HepG2 (cell line): ENCODE measurements around the gene GPX1. TPM values are rescaled to one million over a fixed set of nuclear protein-coding genes. Genes with fewer than 3 reads are reported as not detected.

Experiments
- FOXK1 ChIP-seq: sonication (generic); formaldehyde crosslinking; IDR thresholded peaks from 2 replicates; pipeline ENCODE4 v1.4.0; 2020; ENCODE audit warnings: low read depth, missing genetic modification reagents, borderline replicate concordance
- HMG20A ChIP-seq: IDR thresholded peaks from 2 replicates; pipeline ENCODE4 v1.6.1; 2016; ENCODE audit warnings: borderline replicate concordance
- NFKBIZ ChIP-seq: IDR thresholded peaks from 2 replicates; pipeline ENCODE4 v1.6.1; 2018; ENCODE audit warnings: missing genetic modification reagents, missing compliant biosample characterization
- NR2F2 ChIP-seq: IDR thresholded peaks from 2 replicates; pipeline ENCODE4 v1.6.1; 2012; ENCODE audit warnings: low read depth, inconsistent platforms, borderline replicate concordance
- PLRG1 ChIP-seq: fragments of 450-650 bp; conservative IDR thresholded peaks from 2 replicates; pipeline ENCODE4 v1.6.1; 2016
- RBM22 ChIP-seq: fragments of 200-400 bp; formaldehyde crosslinking; optimal IDR thresholded peaks from 2 replicates; pipeline ENCODE3; 2017; ENCODE audit warnings: mild to moderate bottlenecking, low read length, moderate library complexity
- SMARCE1 ChIP-seq: fragments of 450-650 bp; IDR thresholded peaks from 2 replicates; pipeline ENCODE4 v1.6.1; 2017; ENCODE audit warnings: borderline replicate concordance
- SRY ChIP-seq: sonication (generic); formaldehyde crosslinking; IDR thresholded peaks from 2 replicates; pipeline ENCODE4 v1.8.0; 2022; ENCODE audit warnings: mild to moderate bottlenecking, missing genetic modification reagents
- STAT5B ChIP-seq: sonication (generic); formaldehyde crosslinking; IDR thresholded peaks from 2 replicates; pipeline ENCODE4 v1.4.0; 2020; ENCODE audit warnings: missing genetic modification reagents
- TARDBP ChIP-seq: sonication (generic); formaldehyde crosslinking; IDR thresholded peaks from 2 replicates; pipeline ENCODE4 v1.8.0; 2022; ENCODE audit warnings: mild to moderate bottlenecking, missing genetic modification reagents
- ZFP36 ChIP-seq: fragments of 150-350 bp; IDR thresholded peaks from 2 replicates; pipeline ENCODE4 v1.6.1; 2018; ENCODE audit warnings: borderline replicate concordance, low read length, low read depth; ENCODE audit not compliant: partially characterized antibody
- ZNF264 ChIP-seq: sonication (generic); formaldehyde crosslinking; IDR thresholded peaks from 2 replicates; pipeline ENCODE4 v1.4.0; 2020; ENCODE audit warnings: missing genetic modification reagents
- ZNF562 ChIP-seq: sonication (generic); formaldehyde crosslinking; IDR thresholded peaks from 2 replicates; pipeline ENCODE4 v1.8.0; 2022; ENCODE audit warnings: missing genetic modification reagents, borderline replicate concordance
- ZNF687 ChIP-seq: sonication (generic); formaldehyde crosslinking; IDR thresholded peaks from 2 replicates; pipeline ENCODE4 v1.5.1; 2020; ENCODE audit warnings: mild to moderate bottlenecking, missing genetic modification reagents, moderate library complexity
- polyA plus RNA-seq, 8 experiments: library from polyadenylated mRNA; depleted of rRNA in 3 of 8; stranded (reverse) in 7 of 8; unstranded in 1 of 8; fragments of >200 nt; fragmentation: Illumina TruSeq in 4 of 8; extraction: Trizol in 4 of 8; gene quantifications; 2 replicates each; pipeline versions ENCODE4 v1.2.1 to v1.2.3, GENCODE V29; 2011 to 2016; ENCODE audit warnings: low read depth in 4 of 8, missing spikeins in 1 of 8, mixed read lengths in 1 of 8; ENCODE audit not compliant: insufficient read depth in 1 of 8
- total RNA-seq, 5 experiments: library from RNA; depleted of rRNA; stranded (reverse); fragments of >200 nt; fragmentation: Illumina TruSeq; extraction: Trizol; gene quantifications; 2 replicates each; pipeline ENCODE4 v1.2.3, GENCODE V29; 2016; ENCODE audit warnings: low read depth in 1 of 5
- TF ChIP-seq, protein P1 (sequence below), 2 experiments: sonication (generic) in 1 of 2; formaldehyde crosslinking in 1 of 2; IDR thresholded peaks; 2 replicates each; pipeline versions ENCODE4 v1.6.1 to v1.9.0; 2014 to 2022; ENCODE audit warnings: antibody characterized with exemption in 1 of 2, borderline replicate concordance in 1 of 2, inconsistent platforms in 1 of 2, low read depth in 1 of 2, missing genetic modification reagents in 1 of 2
- TF ChIP-seq, protein P2 (sequence below): sonication (generic); formaldehyde crosslinking; IDR thresholded peaks from 2 replicates; pipeline ENCODE4 v1.5.0; 2020; ENCODE audit warnings: mild to moderate bottlenecking, low read depth, missing genetic modification reagents, borderline replicate concordance

Gene GPX1
- total and polyA plus RNA-seq, 2 of the 13 experiments (the other 11 are each of a cell fraction or from before 2014, with no cell fraction given), result 149 to 168 TPM

DNA sequence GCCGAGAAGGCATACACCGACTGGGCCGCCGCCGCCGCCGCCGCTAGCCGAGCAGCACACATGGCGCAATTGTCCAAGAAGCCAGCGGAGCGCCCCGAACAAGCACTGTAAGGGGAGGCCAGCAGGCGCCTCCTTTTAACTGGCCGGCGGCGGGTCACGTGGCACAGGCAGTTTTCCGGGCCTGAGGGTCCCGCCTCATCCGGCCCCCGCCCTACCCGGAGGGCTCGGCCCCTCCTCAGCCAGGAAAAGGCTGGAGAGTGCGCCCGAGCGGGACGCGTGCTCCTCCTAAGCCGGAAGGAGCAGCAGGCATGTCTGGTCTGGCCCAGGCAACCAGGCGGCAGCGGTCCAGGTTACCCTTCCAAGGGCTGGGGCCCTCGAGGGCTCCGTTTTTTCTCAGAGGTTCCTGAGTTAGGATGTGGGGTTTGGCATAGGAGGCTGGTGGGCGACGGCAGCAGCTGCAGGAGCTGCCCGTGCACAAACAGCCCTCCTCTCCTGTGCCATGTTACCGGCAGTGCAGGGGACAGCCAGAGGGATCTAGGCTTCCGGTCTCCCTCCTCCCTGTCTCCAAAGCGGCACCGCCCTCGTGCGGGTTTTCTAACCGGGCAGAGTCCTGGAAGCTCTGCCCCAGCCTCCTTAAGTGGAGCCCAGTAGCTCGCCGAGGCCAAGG lies at the start of gene GPX1 (continued):
- no peak for TF ChIP-seq ZNF562 (CRISPR knock-in tag)
- TF ChIP-seq SMARCE1, result no peak
- TF ChIP-seq HMG20A (CRISPR knock-in tag), result no peak
- TF ChIP-seq STAT5B (CRISPR knock-in tag), result no peak; the same call in 1 of the 2 replicates
- TF ChIP-seq, protein P1, sequence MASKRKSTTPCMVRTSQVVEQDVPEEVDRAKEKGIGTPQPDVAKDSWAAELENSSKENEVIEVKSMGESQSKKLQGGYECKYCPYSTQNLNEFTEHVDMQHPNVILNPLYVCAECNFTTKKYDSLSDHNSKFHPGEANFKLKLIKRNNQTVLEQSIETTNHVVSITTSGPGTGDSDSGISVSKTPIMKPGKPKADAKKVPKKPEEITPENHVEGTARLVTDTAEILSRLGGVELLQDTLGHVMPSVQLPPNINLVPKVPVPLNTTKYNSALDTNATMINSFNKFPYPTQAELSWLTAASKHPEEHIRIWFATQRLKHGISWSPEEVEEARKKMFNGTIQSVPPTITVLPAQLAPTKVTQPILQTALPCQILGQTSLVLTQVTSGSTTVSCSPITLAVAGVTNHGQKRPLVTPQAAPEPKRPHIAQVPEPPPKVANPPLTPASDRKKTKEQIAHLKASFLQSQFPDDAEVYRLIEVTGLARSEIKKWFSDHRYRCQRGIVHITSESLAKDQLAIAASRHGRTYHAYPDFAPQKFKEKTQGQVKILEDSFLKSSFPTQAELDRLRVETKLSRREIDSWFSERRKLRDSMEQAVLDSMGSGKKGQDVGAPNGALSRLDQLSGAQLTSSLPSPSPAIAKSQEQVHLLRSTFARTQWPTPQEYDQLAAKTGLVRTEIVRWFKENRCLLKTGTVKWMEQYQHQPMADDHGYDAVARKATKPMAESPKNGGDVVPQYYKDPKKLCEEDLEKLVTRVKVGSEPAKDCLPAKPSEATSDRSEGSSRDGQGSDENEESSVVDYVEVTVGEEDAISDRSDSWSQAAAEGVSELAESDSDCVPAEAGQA (IDR thresholded peaks at IDR 0.05; ENCODE audit: low read depth), result peak; percentile 38; the same call in 1 of the 2 replicates
- TF ChIP-seq, protein P1 (CRISPR knock-in tag; IDR thresholded peaks at IDR 0.05; ENCODE audit: borderline replicate concordance), result no peak
- TF ChIP-seq NFKBIZ (CRISPR knock-in tag), result no peak
- TF ChIP-seq ZFP36, result no peak
- TF ChIP-seq, protein P2, sequence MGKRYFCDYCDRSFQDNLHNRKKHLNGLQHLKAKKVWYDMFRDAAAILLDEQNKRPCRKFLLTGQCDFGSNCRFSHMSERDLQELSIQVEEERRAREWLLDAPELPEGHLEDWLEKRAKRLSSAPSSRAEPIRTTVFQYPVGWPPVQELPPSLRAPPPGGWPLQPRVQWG, result no peak
- TF ChIP-seq ZNF264 (CRISPR knock-in tag), result peak; percentile 90
- peak; percentile 97 for TF ChIP-seq TARDBP
- no peak for TF ChIP-seq SRY (CRISPR knock-in tag)
- peak; percentile 99 for TF ChIP-seq ZNF687
- TF ChIP-seq FOXK1 (CRISPR knock-in tag), result peak; percentile 43; the same call in 1 of the 2 replicates
- no peak for TF ChIP-seq PLRG1
- peak; percentile 96 for TF ChIP-seq RBM22
- no peak; the same call in 1 of the 2 replicates for TF ChIP-seq NR2F2
